GM13977 (cell line): Measurements from ENCODE around the gene NOP53.
"Not testable (repeated sequence)": the region's sequence is repeated elsewhere in the genome, so short reads cannot be mapped to it uniquely, and the experiment has no call there.

ENCODE experiments used
- DNase-seq: peaks from one replicate; pipeline ENCODE4 v3.0.0; 2012; ENCODE audit warnings: low spot score
- CTCF ChIP-seq: IDR thresholded peaks from 2 replicates; pipeline ENCODE4 v1.5.1; 2012; ENCODE audit warnings: mild to moderate bottlenecking, control low read depth; ENCODE audit not compliant: insufficient read depth; ENCODE audit errors: extremely low read depth, missing control alignments
- in situ Hi-C: fragments of 300-500 bp; cut with MboI; formaldehyde crosslinking; loops from one replicate; pipeline ENCODE4 v1.12.0; 2022; ENCODE audit warnings: low sequenced_read_pairs, low pct_unique_long_range_greater_than_20kb, mixed read lengths, inconsistent platforms; ENCODE audit not compliant: unreplicated experiment

Gene NOP53

DNA sequence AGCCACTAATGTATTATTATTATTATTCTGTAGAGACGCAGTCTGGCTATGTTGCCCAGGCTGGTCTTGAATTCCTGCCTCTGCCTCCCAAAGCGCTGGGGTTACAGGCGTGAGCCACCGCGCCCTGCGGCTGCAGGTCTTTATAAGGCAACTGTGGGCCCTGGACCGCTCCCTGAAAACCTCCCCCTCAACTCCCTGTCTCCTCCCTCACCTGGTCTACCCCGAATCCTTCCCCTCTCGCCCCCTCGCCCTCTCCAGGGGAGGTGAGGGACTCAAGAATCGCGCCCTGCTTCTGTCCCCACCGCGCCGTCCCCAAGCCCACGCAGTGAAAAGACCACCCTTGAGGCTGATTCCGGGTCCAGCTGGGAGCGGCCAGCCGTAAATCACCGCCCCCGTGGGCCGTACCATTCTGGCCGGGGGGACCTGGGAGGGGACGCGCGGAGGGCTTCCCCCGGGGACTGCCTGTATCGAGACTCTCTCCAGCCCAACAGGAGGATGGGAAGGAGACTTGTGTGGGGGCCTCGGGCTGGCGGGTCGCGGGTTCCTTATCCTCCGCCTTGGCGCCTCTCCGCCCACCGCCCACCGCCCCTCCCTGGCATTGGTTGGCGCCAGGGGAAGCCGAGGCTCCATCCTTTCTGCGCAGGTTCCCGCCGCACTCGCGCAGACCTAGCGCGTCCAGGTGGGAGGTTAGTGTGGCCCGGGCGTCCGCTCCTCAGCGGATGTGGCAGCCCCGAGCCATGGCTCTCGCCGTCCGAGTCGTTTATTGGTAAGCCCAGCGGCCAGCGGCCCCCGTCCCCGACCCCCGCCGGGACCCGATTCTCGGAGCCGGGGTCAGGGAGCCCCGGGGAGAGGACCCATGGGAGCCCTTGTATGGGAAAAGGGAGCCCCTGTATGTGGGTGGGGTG is 33.0 kb downstream of the NOP53 start, which contains the start of gene SELENOW:
Gene SELENOW, plus strand, starts transcription at position 655 of the 905 bp plus-strand sequence. Its CDS starts 83 bp downstream, at position 738.
- TF ChIP-seq CTCF, result no peak
- in situ Hi-C loops, result no loop called here
- DNase-seq, result peak; percentile 94

- DNase-seq, result no peak
- TF ChIP-seq CTCF, result peak; percentile 4
- in situ Hi-C loops, result no loop called here
Observed at GRCh38 chr19:47778954-47779351, 33.6 kb downstream of the NOP53 start.

- no peak for DNase-seq
- in situ Hi-C loops, result no loop called here
- TF ChIP-seq CTCF, result no peak
Observed at GRCh38 chr19:47779524-47780214, 34.3 kb downstream of the NOP53 start.

DNA sequence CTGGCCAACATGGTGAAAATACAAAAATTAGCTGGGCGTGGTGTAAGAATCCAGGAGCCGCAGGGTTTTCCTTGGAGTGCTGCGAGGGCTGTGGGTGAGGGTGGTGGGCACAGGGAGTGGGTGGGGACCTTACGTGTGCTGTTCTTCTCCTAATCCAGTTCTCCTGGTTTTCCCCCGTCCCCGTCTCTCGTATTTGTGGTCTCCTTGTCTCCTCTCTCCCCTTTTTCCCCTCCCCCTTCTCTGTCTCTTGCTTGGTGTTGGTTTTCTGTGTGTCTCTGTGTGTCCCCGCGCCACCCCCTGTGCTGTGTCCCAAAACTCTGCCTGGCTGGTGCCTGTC is 34.8 kb downstream of the NOP53 start:
- DNase-seq, result no peak
- TF ChIP-seq CTCF, result no peak
- in situ Hi-C loops, result no loop called here

- no peak for TF ChIP-seq CTCF
- in situ Hi-C loops, result no loop called here
- no peak for DNase-seq
Observed at GRCh38 chr19:47781590-47782262, 36.4 kb downstream of the NOP53 start.

DNA sequence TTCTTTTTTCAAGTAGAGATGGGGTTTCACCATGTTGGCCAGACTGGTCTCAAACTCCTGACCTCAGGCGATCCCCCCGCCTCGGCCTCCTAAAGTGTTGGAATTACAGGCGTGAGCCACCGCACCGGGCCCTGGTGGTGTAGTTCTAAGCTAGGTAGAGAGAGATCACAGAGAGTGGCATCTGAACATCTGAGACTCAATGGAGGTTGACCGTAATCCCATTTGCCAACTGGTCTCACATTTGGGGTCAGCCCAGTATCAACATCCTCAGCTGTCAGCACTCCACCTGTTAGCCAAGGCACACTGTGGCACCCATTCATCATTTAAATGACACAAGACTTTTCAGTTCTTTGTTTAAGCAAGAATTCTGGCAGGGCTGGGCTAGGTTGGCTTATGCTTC is 41.2 kb downstream of the NOP53 start:
- no peak for DNase-seq
- TF ChIP-seq CTCF, result no peak
- in situ Hi-C loops, result no loop called here

GRCh38 chr19:47787307-47787706 is 42.0 kb downstream of the NOP53 start:
- in situ Hi-C loops, DNase-seq: not testable (repeated sequence)

DNA sequence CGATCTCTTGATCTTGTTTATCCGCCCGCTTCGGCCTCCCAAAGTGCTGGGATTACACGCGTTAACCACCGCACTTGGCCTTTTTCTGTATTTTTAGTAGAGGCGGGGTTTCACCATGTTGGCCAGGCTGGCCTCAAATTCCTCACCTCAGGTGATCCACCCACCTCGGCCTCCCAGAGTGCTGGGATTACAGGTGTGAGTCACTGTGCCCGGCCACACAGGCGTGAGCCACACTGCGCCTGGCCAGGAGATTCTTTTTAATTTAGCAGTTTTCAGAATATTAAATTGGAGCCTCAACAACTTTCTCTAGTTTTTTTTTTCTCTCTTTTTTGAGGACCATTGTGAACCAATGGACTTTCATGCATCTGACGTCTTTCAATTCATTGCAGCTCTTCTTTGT is 44.5 kb downstream of the NOP53 start:
- DNase-seq, in situ Hi-C loops: not testable (repeated sequence)
